Medulla oblongata (tissue), 1 donor: ENCODE measurements around the gene TNNI2.
A peak's percentile ranks its signal among the peaks of the same experiment; 100 is the strongest.

Source experiments
- DNase-seq: peaks from one replicate; pipeline ENCODE4 v3.0.0-alpha.2; 2015; ENCODE audit errors: extremely low spot score

TNNI2 gene

GRCh38 chr11:1834779-1835670 lies 3.8 kb upstream of the TNNI2 start, which contains the start of gene SYT8:
Gene SYT8, plus strand, starts transcription at chr11:1834990. Its CDS starts 116 bp downstream, at chr11:1835106.
- DNase-seq = no peak

GRCh38 chr11:1835671-1836010 lies 3.1 kb upstream of the TNNI2 start:
- DNase-seq = no peak

GRCh38 chr11:1836011-1836945 lies 2.5 kb upstream of the TNNI2 start:
- DNase-seq = no peak

- peak; percentile 52 for DNase-seq
Measured at GRCh38 chr11:1837171-1838076, 1.4 kb upstream of the TNNI2 start.

GRCh38 chr11:1838077-1838425 lies 730 bp upstream of the TNNI2 start:
- no peak for DNase-seq

GRCh38 chr11:1839204-1839923 lies 583 bp downstream of the TNNI2 start:
- no peak for DNase-seq

GRCh38 chr11:1839924-1840779 lies 1.4 kb downstream of the TNNI2 start:
- peak; percentile 68 for DNase-seq

- no peak for DNase-seq
Measured at GRCh38 chr11:1840780-1841480, 2.1 kb downstream of the TNNI2 start.

- DNase-seq = no peak
Measured at GRCh38 chr11:1841511-1842148, 2.8 kb downstream of the TNNI2 start.

GRCh38 chr11:1842149-1843097 lies 3.6 kb downstream of the TNNI2 start:
- DNase-seq = no peak

- DNase-seq = no peak
Measured at GRCh38 chr11:1843098-1843473, 4.3 kb downstream of the TNNI2 start.

- DNase-seq = no peak
Measured at GRCh38 chr11:1843796-1844195, 5.0 kb downstream of the TNNI2 start.

- peak; percentile 35 for DNase-seq
Measured at GRCh38 chr11:1844221-1845094, 5.7 kb downstream of the TNNI2 start.

- DNase-seq = no peak
Measured at GRCh38 chr11:1845095-1845429, 6.3 kb downstream of the TNNI2 start.

- DNase-seq = no peak
Measured at GRCh38 chr11:1845561-1846452, 7.0 kb downstream of the TNNI2 start.

GRCh38 chr11:1846453-1846932 lies 7.7 kb downstream of the TNNI2 start:
- no peak for DNase-seq
